RWPE2 (cell line): ENCODE results near the gene FRAS1.

ENCODE experiments used
- ATAC-seq: fragments of 200-7000 bp; cut with Tn5 transposase; 3 replicates; pipeline ENCODE4 v1.9.1; 2021; ENCODE audit warnings: low read depth
- DNase-seq: peaks from one replicate; pipeline ENCODE4 v3.0.0-alpha.2; 2020; ENCODE audit warnings: low spot score
- H3K27ac ChIP-seq: fragments of 450-650 bp; 2 replicates; pipeline ENCODE4 v1.5.1; 2017; ENCODE audit warnings: mild to moderate bottlenecking; ENCODE audit not compliant: poor library complexity, severe bottlenecking
- H3K27me3 ChIP-seq: fragments of 250-450 bp; sonication (Bioruptor Pico); 2 replicates; pipeline ENCODE4 v1.5.1; 2021; ENCODE audit warnings: mild to moderate bottlenecking, moderate library complexity; ENCODE audit not compliant: insufficient read depth, poor library complexity, severe bottlenecking
- H3K36me3 ChIP-seq: fragments of 250-450 bp; sonication (Bioruptor Pico); 2 replicates; pipeline ENCODE4 v1.5.1; 2020; ENCODE audit warnings: low read depth, mild to moderate bottlenecking, moderate library complexity
- H3K4me1 ChIP-seq: fragments of 250-450 bp; sonication (Bioruptor Pico); 2 replicates; pipeline ENCODE4 v1.5.1; 2021; ENCODE audit warnings: mild to moderate bottlenecking, moderate library complexity; ENCODE audit not compliant: insufficient read depth, poor library complexity, severe bottlenecking
- H3K4me3 ChIP-seq: fragments of 250-450 bp; sonication (Bioruptor Pico); 2 replicates; pipeline ENCODE4 v1.5.1; 2021; ENCODE audit warnings: mild to moderate bottlenecking, moderate library complexity; ENCODE audit not compliant: severe bottlenecking
- H3K9me3 ChIP-seq: fragments of 250-450 bp; sonication (Bioruptor Pico); 2 replicates; pipeline ENCODE4 v1.5.1; 2021; ENCODE audit warnings: mild to moderate bottlenecking, moderate library complexity; ENCODE audit not compliant: severe bottlenecking
- CTCF ChIP-seq: fragments of 450-650 bp; IDR thresholded peaks from one replicate; pipeline ENCODE4 v1.5.1; 2017; ENCODE audit warnings: mild to moderate bottlenecking, moderate library complexity; ENCODE audit not compliant: poor library complexity, severe bottlenecking

The FRAS1 gene

GRCh38 chr4:78310740-78311115, 253.6 kb downstream of the FRAS1 start:
- Histone ChIP-seq H3K36me3 (no peaks in the 10 kb centered on the region), H3K27me3 (no peaks in the 10 kb centered on the region), H3K9me3 (no peaks in the 10 kb centered on the region), H3K4me1 (no peaks in the 10 kb centered on the region), H3K27ac (no peak overlapping the region), H3K4me3 (no peak overlapping the region)
- TF ChIP-seq CTCF = no peak
- DNase-seq (no peak), ATAC-seq (no peak)

- Histone ChIP-seq H3K9me3 (no peaks in the 10 kb centered on the region), H3K4me1 (no peaks in the 10 kb centered on the region), H3K4me3 (no peak overlapping the region), H3K36me3 (no peaks in the 10 kb centered on the region), H3K27me3 (no peaks in the 10 kb centered on the region), H3K27ac (no peak overlapping the region)
- TF ChIP-seq CTCF = peak; percentile 4
- no peak for DNase-seq
- no peak for ATAC-seq
Observed at GRCh38 chr4:78311306-78311705, 254.2 kb downstream of the FRAS1 start.

- no peak for ATAC-seq
- Histone ChIP-seq H3K27me3 (no peaks in the 10 kb centered on the region), H3K36me3 (no peaks in the 10 kb centered on the region), H3K27ac (no peak overlapping the region), H3K9me3 (no peaks in the 10 kb centered on the region), H3K4me3 (no peak overlapping the region), H3K4me1 (no peaks in the 10 kb centered on the region)
- DNase-seq = no peak
- TF ChIP-seq CTCF = no peak
Observed at GRCh38 chr4:78312989-78313753, 256.0 kb downstream of the FRAS1 start.

GRCh38 chr4:78313754-78314120, 256.6 kb downstream of the FRAS1 start:
- no peak for TF ChIP-seq CTCF

GRCh38 chr4:78318126-78318525, 261.0 kb downstream of the FRAS1 start:
- ATAC-seq = no peak
- Histone ChIP-seq H3K27ac (no peak overlapping the region), H3K4me3 (no peak overlapping the region), H3K36me3 (no peaks in the 10 kb centered on the region), H3K9me3 (no peaks in the 10 kb centered on the region), H3K27me3 (no peaks in the 10 kb centered on the region), H3K4me1 (no peaks in the 10 kb centered on the region)
- DNase-seq = no peak
- no peak for TF ChIP-seq CTCF

More at GRCh38 chr4:78313754-78314120, 256.6 kb downstream of the FRAS1 start:
- Histone ChIP-seq H3K36me3 (no peaks in the 10 kb centered on the region), H3K27ac (no peak overlapping the region), H3K27me3 (no peaks in the 10 kb centered on the region), H3K4me1 (no peaks in the 10 kb centered on the region), H3K9me3 (no peaks in the 10 kb centered on the region), H3K4me3 (no peak overlapping the region)
- no peak for DNase-seq
- no peak for ATAC-seq
